GM19035 (cell line): Measurements from ENCODE around the gene ACSS2.

ENCODE experiments used
- ATAC-seq: cut with Tn5 transposase; IDR thresholded peaks from one replicate; pipeline ENCODE4 v1.9.1; 2021; ENCODE audit not compliant: unreplicated experiment

Gene ACSS2

GRCh38 chr20:34971561-34972235 is 95.3 kb downstream of the ACSS2 start:
- no peak for ATAC-seq

GRCh38 chr20:34974246-34974645 is 97.8 kb downstream of the ACSS2 start:
- ATAC-seq: no peak

- ATAC-seq: no peak
Observed at GRCh38 chr20:34976286-34976685, 99.9 kb downstream of the ACSS2 start.
